Activated naive CD8-positive, alpha-beta T cell treated with anti-CD3 and anti-CD28 coated beads for 36 hours (primary cell): ENCODE measurements around the gene MT1H. TPM values are rescaled to one million over a fixed set of nuclear protein-coding genes. Genes with fewer than 3 reads are reported as not detected.
"Not testable (repeated sequence)": the region's sequence is repeated elsewhere in the genome, so short reads cannot be mapped to it uniquely, and the experiment has no call there.

Experiments
- DNase-seq: peaks from one replicate; pipeline ENCODE4 v3.0.0; 2021
- H3K27ac Mint-ChIP-seq: one replicate; pipeline ENCODE4 v1.8.0; 2022; ENCODE audit warnings: mild to moderate bottlenecking, moderate library complexity, mixed read lengths
- H3K27me3 Mint-ChIP-seq: one replicate; pipeline ENCODE4 v1.8.0; 2022; ENCODE audit warnings: mild to moderate bottlenecking, mixed read lengths
- H3K36me3 Mint-ChIP-seq: one replicate; pipeline ENCODE4 v1.8.0; 2021; ENCODE audit warnings: mild to moderate bottlenecking, mixed read lengths
- H3K4me1 Mint-ChIP-seq: one replicate; pipeline ENCODE4 v1.8.0; 2021; ENCODE audit warnings: mixed read lengths
- H3K4me3 Mint-ChIP-seq: one replicate; pipeline ENCODE4 v1.8.0; 2022; ENCODE audit warnings: mild to moderate bottlenecking, moderate library complexity, mixed read lengths
- H3K9me3 Mint-ChIP-seq: one replicate; pipeline ENCODE4 v1.8.0; 2022; ENCODE audit warnings: mixed read lengths
- total RNA-seq, 2 experiments: library from RNA; stranded (reverse); gene quantifications; one replicate each; pipeline ENCODE4 v1.2.3, GENCODE V29; 2021

The MT1H gene
- total RNA-seq, 2 experiments from 2014 or later: 2.3 to 3.3 TPM

GRCh38 chr16:56667581-56668571, 1.7 kb upstream of the MT1H start, which contains the start of gene MT1G:
Gene MT1G (minus strand): TSS chr16:56668065. CDS start chr16:56667993, 72 bp downstream.
- Mint-ChIP-seq H3K9me3 (no peaks in the 10 kb centered on the region), H3K4me3 (peak within 1 kb of the TSS; percentile 70), H3K27me3 (peaks cover 61% of the 10 kb centered on the region), H3K27ac (no peak within 1 kb of the TSS), H3K4me1 (peaks cover 14% of the 10 kb centered on the region), H3K36me3 (peaks cover 5% of the 10 kb centered on the region)
- DNase-seq: peak; percentile 74

GRCh38 chr16:56669840-56670619, 416 bp downstream of the MT1H start:
- Mint-ChIP-seq H3K27me3 (peaks cover 60% of the 10 kb centered on the region), H3K9me3 (no peaks in the 10 kb centered on the region), H3K4me1 (peaks cover 17% of the 10 kb centered on the region), H3K4me3 (peak overlapping the region; percentile 19), H3K27ac (no peak overlapping the region), H3K36me3 (peaks cover 4% of the 10 kb centered on the region)
- DNase-seq: no peak

DNA sequence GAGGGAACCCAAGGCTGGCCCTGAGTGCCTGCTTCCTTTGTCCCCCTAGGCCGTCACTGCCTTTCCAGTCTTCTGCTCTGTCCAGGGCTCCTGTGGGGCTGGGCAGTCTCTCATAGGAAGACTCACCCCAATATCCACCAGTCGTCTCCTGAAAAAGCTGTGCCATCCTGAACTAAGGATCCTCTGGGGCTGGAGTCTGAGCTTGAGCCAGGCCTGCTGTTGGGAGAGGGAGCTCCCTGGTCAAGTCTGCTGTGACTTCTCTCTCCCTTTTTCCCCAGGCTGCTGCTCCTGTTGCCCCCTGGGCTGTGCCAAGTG, 963 bp downstream of the MT1H start:
- Mint-ChIP-seq H3K27ac (no peak overlapping the region), H3K9me3 (no peaks in the 10 kb centered on the region), H3K4me3 (no peak overlapping the region), H3K27me3 (peaks cover 63% of the 10 kb centered on the region), H3K36me3 (peaks cover 4% of the 10 kb centered on the region), H3K4me1 (peaks cover 21% of the 10 kb centered on the region)
- no peak for DNase-seq

GRCh38 chr16:56671691-56672090, 2.1 kb downstream of the MT1H start:
- peaks cover 58% of the 10 kb centered on the region for H3K27me3 Mint-ChIP-seq
- H3K4me1 Mint-ChIP-seq: peaks cover 26% of the 10 kb centered on the region

DNA sequence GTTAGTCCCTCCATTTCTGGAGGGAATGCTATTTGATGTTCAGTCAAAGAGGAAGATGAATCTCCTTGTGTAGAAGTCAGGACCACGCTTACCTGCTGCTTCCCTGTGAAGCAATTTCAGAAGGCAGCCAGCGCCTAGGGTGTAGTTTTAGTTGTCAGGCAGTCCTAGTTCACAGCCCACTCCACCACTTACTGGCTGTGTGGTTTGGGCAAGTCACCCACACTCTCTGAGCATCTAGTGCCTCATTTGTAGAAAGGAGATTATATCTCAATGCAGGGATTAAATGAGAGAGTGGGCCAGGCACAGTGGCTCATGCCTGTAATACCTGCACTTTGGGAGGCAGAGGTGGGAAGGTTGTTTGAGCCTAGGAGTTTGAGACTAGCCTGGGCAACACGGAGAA, 2.6 kb downstream of the MT1H start:
- not testable (repeated sequence) for DNase-seq, H3K4me3 Mint-ChIP-seq, H3K27ac Mint-ChIP-seq, H3K36me3 Mint-ChIP-seq, H3K9me3 Mint-ChIP-seq
- peaks cover 26% of the 10 kb centered on the region for H3K4me1 Mint-ChIP-seq
- peaks cover 57% of the 10 kb centered on the region for H3K27me3 Mint-ChIP-seq

More at GRCh38 chr16:56671691-56672090, 2.1 kb downstream of the MT1H start:
- H3K27ac Mint-ChIP-seq, DNase-seq, H3K4me3 Mint-ChIP-seq, H3K36me3 Mint-ChIP-seq, H3K9me3 Mint-ChIP-seq: not testable (repeated sequence)

GRCh38 chr16:56672761-56673536, 3.3 kb downstream of the MT1H start:
- H3K4me1 Mint-ChIP-seq: peaks cover 24% of the 10 kb centered on the region
- H3K27ac Mint-ChIP-seq: no peak overlapping the region
- H3K36me3 Mint-ChIP-seq: peaks cover 1% of the 10 kb centered on the region
- H3K4me3 Mint-ChIP-seq: no peak overlapping the region
- H3K27me3 Mint-ChIP-seq: peaks cover 49% of the 10 kb centered on the region
- DNase-seq: no peak
- no peaks in the 10 kb centered on the region for H3K9me3 Mint-ChIP-seq

GRCh38 chr16:56673921-56674320, 4.3 kb downstream of the MT1H start:
- no peak overlapping the region for H3K27ac Mint-ChIP-seq
- peak; percentile 41 for DNase-seq
- H3K9me3 Mint-ChIP-seq: no peaks in the 10 kb centered on the region
- H3K4me3 Mint-ChIP-seq: no peak overlapping the region
- H3K36me3 Mint-ChIP-seq: peaks cover 1% of the 10 kb centered on the region
- peaks cover 17% of the 10 kb centered on the region for H3K4me1 Mint-ChIP-seq
- H3K27me3 Mint-ChIP-seq: peaks cover 39% of the 10 kb centered on the region

- H3K36me3 Mint-ChIP-seq, H3K9me3 Mint-ChIP-seq, H3K4me3 Mint-ChIP-seq, H3K27ac Mint-ChIP-seq, DNase-seq: not testable (repeated sequence)
- Mint-ChIP-seq H3K27me3 (peaks cover 33% of the 10 kb centered on the region), H3K4me1 (peaks cover 12% of the 10 kb centered on the region)
These were observed 5.0 kb downstream of the MT1H start for GRCh38 chr16:56674570-56674969.

- peak overlapping the region; percentile 72 for H3K4me3 Mint-ChIP-seq
- no peak overlapping the region for H3K27ac Mint-ChIP-seq
- peak; percentile 76 for DNase-seq
- H3K27me3 Mint-ChIP-seq: peaks cover 21% of the 10 kb centered on the region
- H3K36me3 Mint-ChIP-seq: peaks cover 1% of the 10 kb centered on the region
- H3K4me1 Mint-ChIP-seq: peaks cover 12% of the 10 kb centered on the region
- H3K9me3 Mint-ChIP-seq: no peaks in the 10 kb centered on the region
These were observed 6.1 kb downstream of the MT1H start for GRCh38 chr16:56675685-56676210.

GRCh38 chr16:56677474-56677873, 7.9 kb downstream of the MT1H start:
- H3K27me3 Mint-ChIP-seq: peaks cover 7% of the 10 kb centered on the region
- no peaks in the 10 kb centered on the region for H3K36me3 Mint-ChIP-seq
- H3K4me3 Mint-ChIP-seq: no peak overlapping the region
- H3K4me1 Mint-ChIP-seq: peaks cover 21% of the 10 kb centered on the region
- H3K27ac Mint-ChIP-seq: no peak overlapping the region
- no peaks in the 10 kb centered on the region for H3K9me3 Mint-ChIP-seq
- DNase-seq: no peak

DNA sequence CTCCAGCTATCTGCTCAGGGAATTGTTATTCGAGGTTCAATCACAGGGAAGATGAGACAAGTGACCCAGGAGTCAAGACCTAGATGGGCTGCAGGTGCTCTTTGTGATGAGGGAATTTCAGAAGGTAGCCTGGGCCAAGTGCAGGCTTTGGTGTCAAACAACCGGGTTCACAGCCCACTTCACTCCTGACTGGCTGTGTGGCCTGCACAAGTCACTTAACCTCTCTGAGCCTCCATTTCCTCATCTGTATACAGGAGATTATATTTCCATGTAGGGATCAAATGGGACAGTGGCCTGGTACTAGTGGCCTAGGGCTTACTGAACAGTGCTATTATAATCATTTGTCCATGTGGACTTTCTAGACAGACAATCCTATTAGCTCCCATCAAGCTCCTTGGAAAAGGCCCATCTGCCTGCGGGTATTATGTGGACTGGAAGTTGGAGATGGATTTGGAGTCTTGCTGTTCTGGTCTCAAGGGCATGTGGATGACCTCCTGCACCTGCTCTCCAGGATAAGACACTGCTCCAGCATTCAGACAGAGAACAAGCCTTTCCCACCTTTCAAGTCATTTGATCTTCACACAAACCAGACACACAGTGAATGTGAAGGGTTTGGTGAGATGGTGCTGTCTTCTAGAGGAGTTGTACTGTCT, 9.6 kb downstream of the MT1H start:
- H3K27me3 Mint-ChIP-seq: peaks cover 3% of the 10 kb centered on the region

DNA sequence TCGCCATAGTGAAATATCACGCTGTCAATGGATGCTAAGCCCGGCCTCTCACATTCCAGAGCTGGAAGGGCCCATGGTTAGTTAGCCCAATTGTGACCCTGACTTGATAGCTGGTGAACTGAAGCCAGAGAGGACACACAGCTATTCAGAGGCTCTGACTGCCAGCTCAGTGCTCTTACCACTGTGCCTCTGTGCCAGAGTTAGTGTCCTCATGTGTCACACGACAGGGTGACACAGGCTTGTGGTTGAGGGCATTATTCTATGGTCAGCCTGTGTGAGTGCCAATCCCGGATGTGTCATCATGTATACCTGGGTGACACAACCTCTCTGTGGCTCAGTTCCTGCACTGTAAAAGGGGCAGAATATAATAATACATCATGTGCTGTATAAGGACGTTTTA, 10.2 kb downstream of the MT1H start:
- Mint-ChIP-seq H3K9me3 (no peaks in the 10 kb centered on the region), H3K36me3 (peaks cover 12% of the 10 kb centered on the region), H3K27ac (no peak overlapping the region), H3K27me3 (peaks cover 3% of the 10 kb centered on the region), H3K4me3 (no peak overlapping the region), H3K4me1 (peaks cover 32% of the 10 kb centered on the region)
- DNase-seq: no peak

More for the DNA sequence above, 9.6 kb downstream of the MT1H start:
- no peak overlapping the region for H3K27ac Mint-ChIP-seq
- no peak overlapping the region for H3K4me3 Mint-ChIP-seq
- peaks cover 8% of the 10 kb centered on the region for H3K36me3 Mint-ChIP-seq
- H3K9me3 Mint-ChIP-seq: no peaks in the 10 kb centered on the region
- H3K4me1 Mint-ChIP-seq: peaks cover 30% of the 10 kb centered on the region
- DNase-seq: no peak

GRCh38 chr16:56681939-56682702, 12.5 kb downstream of the MT1H start, which contains the start of gene MT1X:
Gene MT1X (plus strand): TSS chr16:56682470. CDS start chr16:56682541, 71 bp downstream.
- Mint-ChIP-seq H3K27ac (peak within 1 kb of the TSS; percentile 97), H3K4me3 (peak within 1 kb of the TSS; percentile 96), H3K9me3 (peaks cover 3% of the 10 kb centered on the region), H3K36me3 (peaks cover 16% of the 10 kb centered on the region), H3K4me1 (peaks cover 23% of the 10 kb centered on the region), H3K27me3 (no peaks in the 10 kb centered on the region)
- DNase-seq: peak; percentile 95
